ENCODE measurements around the gene KLF11. TPM values are rescaled to one million over a fixed set of nuclear protein-coding genes. Genes with fewer than 3 reads are reported as not detected.
"Not testable (repeated sequence)": the region's sequence is repeated elsewhere in the genome, so short reads cannot be mapped to it uniquely, and the experiment has no call there.

KLF11 gene
- total RNA-seq, 4 donors from 2014 or later, result 20.1 to 57.2 (median 33.6) TPM

GRCh38 chr2:10012963-10013461, 30.3 kb upstream of the KLF11 start:
- Histone ChIP-seq H3K4me3 (no peak overlapping the region), H3K27me3 (no peaks in the 10 kb centered on the region), H3K27ac (no peak overlapping the region), H3K4me1 (peaks cover 0 to 29% (median 24%) of the 10 kb centered on the region in 3 donors), H3K36me3 (no peaks in the 10 kb centered on the region), H3K9me3 (peaks cover 0 to 13% (median 0%) of the 10 kb centered on the region in 3 donors)
- 85 to 87% methylated on average over 29 of the region's 29 CpGs for WGBS, 2 donors (ENCODE audit: low coverage in 1 of 2)
- ATAC-seq, result no peak
- TF ChIP-seq POLR2AphosphoS5 (IDR thresholded peaks at IDR 0.05) (no peak), CTCF (IDR thresholded peaks at IDR 0.05) (no peak), EP300 (IDR thresholded peaks at IDR 0.05) (no peak), POLR2A (IDR thresholded peaks at IDR 0.05) (no peak)

- ATAC-seq, result not testable (repeated sequence)
These were observed 29.5 kb upstream of the KLF11 start for GRCh38 chr2:10013651-10014417.

GRCh38 chr2:10014418-10015190, 28.7 kb upstream of the KLF11 start:
- H3K27ac ChIP-seq, result no peak overlapping the region
- TF ChIP-seq POLR2AphosphoS5 (IDR thresholded peaks at IDR 0.05), result no peak
- TF ChIP-seq EP300 (IDR thresholded peaks at IDR 0.05), result no peak
- TF ChIP-seq CTCF (IDR thresholded peaks at IDR 0.05), result no peak
- no peak for TF ChIP-seq POLR2A (IDR thresholded peaks at IDR 0.05)
- peaks cover 0 to 13% (median 0%) of the 10 kb centered on the region in 3 donors for H3K9me3 ChIP-seq
- peaks cover 0 to 23% (median 9%) of the 10 kb centered on the region in 3 donors for H3K4me1 ChIP-seq
- ATAC-seq, result no peak
- no peaks in the 10 kb centered on the region for H3K36me3 ChIP-seq
- no peak overlapping the region for H3K4me3 ChIP-seq
- 89 to 90% methylated on average over 23 to 41 of the region's 42 CpGs for WGBS, 2 donors (ENCODE audit: low coverage in 1 of 2)
- no peaks in the 10 kb centered on the region for H3K27me3 ChIP-seq

More at GRCh38 chr2:10013651-10014417, 29.5 kb upstream of the KLF11 start:
- Histone ChIP-seq H3K9me3 (peaks cover 0 to 13% (median 0%) of the 10 kb centered on the region in 3 donors), H3K4me1 (peaks cover 0 to 27% (median 17%) of the 10 kb centered on the region in 3 donors)
- 83 to 87% methylated on average over 24 to 41 of the region's 43 CpGs for WGBS, 2 donors (ENCODE audit: low coverage in 1 of 2)
- not testable (repeated sequence) for H3K27me3 ChIP-seq, H3K4me3 ChIP-seq, H3K27ac ChIP-seq, H3K36me3 ChIP-seq

- H3K4me1 ChIP-seq, result peaks cover 0 to 14% (median under 1%) of the 10 kb centered on the region in 3 donors
- not testable (repeated sequence) for ATAC-seq
These were observed 27.9 kb upstream of the KLF11 start for GRCh38 chr2:10015376-10015989.

GRCh38 chr2:10016001-10016801, 27.1 kb upstream of the KLF11 start:
- peaks cover 0 to 10% (median 0%) of the 10 kb centered on the region in 3 donors for H3K4me1 ChIP-seq
- H3K36me3 ChIP-seq, result no peaks in the 10 kb centered on the region
- no peaks in the 10 kb centered on the region for H3K27me3 ChIP-seq
- H3K27ac ChIP-seq, result no peak overlapping the region
- no peak for ATAC-seq
- H3K9me3 ChIP-seq, result peaks cover 0 to 13% (median 0%) of the 10 kb centered on the region in 3 donors
- whole genome bisulfite sequencing, 2 donors (ENCODE audit: low coverage in 1 of 2), result 79 to 89% methylated on average over 7 to 30 of the region's 35 CpGs
- no peak for TF ChIP-seq POLR2AphosphoS5 (IDR thresholded peaks at IDR 0.05)
- TF ChIP-seq POLR2A (IDR thresholded peaks at IDR 0.05), result no peak
- no peak for TF ChIP-seq CTCF (IDR thresholded peaks at IDR 0.05)
- no peak for TF ChIP-seq EP300 (IDR thresholded peaks at IDR 0.05)
- no peak overlapping the region for H3K4me3 ChIP-seq

More at GRCh38 chr2:10015376-10015989, 27.9 kb upstream of the KLF11 start:
- not testable (repeated sequence) for H3K36me3 ChIP-seq, H3K4me3 ChIP-seq, H3K27me3 ChIP-seq, H3K27ac ChIP-seq
- peaks cover 0 to 13% (median 0%) of the 10 kb centered on the region in 3 donors for H3K9me3 ChIP-seq
- 91 to 93% methylated on average over 22 to 35 of the region's 44 CpGs for WGBS, 2 donors (ENCODE audit: low coverage in 1 of 2)

Data from gastroesophageal sphincter (tissue), 4 donors.